Stimulated activated CD8-positive, alpha-beta memory T cell treated with anti-CD3 and anti-CD28 coated beads, Interleukin-15, amount 100 ng/mL, for 48 hours (primary cell): ENCODE data around the gene MPL.
"Not testable (repeated sequence)": the region's sequence is repeated elsewhere in the genome, so short reads cannot be mapped to it uniquely, and the experiment has no call there.

Experiments used
- DNase-seq, 2 donors: peaks; one replicate each; pipeline ENCODE4 v3.0.0-alpha.2; 2020; ENCODE audit warnings: low read depth in 2 of 2

The MPL gene

DNA sequence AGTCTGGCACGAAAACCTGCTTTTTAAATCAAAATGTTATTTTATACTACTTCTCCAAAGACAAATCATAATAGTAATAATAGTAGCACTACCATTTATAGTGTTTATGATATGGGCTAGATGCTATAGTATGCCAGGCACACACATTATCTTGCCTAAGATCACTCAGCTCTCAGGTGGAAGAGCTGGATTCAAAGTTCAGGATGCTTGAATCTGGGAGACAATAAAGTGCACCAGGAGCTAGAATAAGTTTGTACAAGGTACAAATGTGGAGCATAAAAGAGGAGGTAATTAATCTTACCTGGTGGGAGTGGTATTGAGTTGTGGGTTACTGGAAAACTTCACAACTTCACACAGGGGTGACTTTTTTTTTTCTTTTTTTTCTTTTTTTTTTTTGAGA, 40.2 kb downstream of the MPL start:
- DNase-seq: no peak

DNA sequence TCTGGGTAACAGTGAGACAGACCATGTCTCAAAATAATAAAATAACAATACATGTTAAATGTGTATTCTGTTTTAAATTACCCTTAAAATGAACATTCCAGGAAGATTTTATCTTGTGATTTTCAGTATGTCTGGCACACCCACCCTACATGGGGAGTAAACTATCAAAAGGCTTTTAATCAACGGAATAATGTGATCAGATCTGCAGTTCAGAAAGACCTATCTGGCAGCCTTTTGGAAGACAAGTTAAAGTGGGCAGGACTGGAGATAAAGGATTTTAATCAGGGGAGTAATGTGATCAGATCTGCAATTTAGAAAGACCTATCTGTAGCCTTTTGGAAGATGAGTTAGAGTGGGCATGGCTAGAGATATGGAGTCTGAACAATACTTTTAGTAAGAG, 41.9 kb downstream of the MPL start:
- DNase-seq: no peak

DNA sequence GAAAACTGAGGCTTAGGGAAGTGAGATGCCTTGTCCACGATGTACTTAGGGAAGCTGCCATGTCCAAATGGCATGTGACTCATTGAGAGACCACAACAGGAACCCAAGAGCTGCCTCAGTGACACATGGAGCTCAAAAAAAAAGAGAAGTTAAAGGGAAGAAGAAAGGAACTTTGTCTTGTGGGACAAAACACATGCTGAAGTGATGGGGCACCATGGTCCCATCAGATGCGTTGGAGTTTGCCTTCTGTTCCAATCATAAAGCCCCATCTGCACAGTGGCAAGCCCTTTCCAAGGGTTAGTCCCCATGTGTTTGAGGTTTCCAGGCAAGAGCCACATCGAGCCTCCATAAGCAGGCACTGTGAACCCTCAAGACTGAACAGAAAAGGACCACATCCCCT, 44.0 kb downstream of the MPL start:
- DNase-seq: no peak

DNA sequence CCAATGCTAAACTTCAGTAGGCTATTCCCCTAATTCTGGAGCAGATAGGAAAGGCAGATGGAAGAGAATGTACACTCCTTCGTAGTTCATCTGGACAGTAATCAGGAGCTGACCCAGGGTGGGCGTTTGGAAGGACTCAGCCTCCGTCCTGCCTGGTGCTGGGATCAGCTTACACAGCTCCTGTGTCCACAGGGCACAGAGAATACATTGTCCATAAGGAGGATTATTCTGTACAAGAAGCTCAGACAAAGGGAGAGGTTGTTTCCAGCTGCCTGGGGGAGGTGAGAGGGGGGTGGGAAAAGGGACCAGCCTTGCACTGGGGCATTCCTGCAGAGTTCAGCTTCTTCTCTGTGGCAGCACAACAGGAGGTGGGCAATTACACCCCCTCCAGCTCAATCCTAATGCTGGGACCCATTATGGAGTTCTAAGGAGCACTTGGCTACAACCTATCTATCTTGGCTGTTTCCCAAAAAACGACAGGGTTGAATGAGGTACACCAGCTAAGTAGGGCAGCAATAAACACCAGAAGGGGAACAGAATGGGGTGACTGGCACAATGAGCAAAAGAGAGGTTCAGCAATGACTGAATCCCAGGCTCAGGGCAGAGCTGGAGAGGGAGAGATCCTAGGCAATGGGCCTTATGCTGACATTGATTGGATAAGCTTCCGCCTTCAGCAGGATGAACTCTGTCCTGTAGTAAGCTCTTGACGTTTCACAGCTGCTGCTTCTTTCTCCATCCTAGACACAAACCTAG, 44.6 kb downstream of the MPL start:
- no peak for DNase-seq

DNA sequence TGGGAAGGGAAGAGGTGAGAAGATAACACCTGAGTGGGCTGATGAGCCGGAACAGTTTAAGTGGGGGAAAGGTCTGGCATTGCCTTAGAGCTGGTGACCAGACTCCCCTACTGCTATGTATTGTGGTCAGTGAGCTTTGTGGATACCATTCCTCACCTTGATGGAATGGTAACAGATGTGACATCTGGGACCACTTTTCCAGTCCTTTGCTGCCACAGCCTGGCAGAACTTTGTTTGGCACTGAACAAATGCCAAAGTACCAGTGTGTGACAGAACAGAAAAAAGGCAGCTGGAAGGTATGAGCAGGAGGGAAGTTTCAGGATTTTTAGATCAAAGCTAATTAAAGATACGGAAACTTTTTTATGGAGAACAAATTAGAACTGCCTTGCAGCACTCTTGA, 45.8 kb downstream of the MPL start:
- no peak for DNase-seq

DNA sequence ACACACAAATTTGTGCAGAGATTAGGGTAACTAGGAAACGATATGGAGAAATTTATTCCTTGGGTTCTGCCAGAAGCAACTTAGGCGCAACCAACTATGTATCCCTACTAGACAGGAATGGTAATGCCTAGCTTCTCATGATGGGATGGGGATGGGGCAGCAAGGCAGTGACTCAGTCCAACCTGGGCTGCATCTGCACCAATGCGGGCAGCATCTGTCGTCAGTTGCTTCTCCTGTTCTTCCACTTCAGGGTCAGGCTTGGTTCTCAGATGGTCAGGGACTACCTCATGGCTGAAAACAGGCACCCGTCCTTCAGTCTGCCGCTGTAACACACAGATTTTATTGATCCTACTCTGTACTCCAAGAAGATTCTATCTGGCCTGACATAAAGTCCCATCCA, 49.1 kb downstream of the MPL start:
- DNase-seq: no peak

DNA sequence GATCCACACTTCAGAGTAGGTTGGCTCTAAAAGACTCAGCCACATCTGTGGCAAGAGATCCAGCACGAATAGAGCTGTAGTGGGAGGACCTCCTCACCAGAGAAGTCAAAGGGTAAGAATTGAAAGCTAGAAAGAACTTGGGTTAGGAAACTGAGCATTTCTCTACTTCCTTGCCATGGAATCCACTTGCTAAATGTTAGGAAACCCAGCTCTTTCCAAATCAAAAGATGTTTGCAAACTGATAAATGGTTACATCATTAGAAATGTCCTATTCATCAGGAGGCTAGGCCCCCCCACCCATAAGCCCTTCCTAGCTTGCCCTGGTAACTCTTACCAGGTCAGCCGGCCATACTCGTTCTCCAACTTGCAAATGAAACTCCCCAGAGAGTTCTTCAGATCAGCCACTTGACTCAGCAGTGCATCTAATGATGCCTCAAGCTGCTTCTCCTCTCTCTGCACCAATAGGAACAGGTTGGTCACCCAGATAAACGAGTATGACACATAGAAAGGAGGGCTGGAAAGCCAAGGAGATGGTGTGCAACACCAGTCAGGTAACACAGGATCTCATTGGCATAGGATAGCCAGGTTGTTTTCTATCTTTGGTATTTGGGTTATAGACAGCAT, 50.5 kb downstream of the MPL start:
- no peak for DNase-seq

DNA sequence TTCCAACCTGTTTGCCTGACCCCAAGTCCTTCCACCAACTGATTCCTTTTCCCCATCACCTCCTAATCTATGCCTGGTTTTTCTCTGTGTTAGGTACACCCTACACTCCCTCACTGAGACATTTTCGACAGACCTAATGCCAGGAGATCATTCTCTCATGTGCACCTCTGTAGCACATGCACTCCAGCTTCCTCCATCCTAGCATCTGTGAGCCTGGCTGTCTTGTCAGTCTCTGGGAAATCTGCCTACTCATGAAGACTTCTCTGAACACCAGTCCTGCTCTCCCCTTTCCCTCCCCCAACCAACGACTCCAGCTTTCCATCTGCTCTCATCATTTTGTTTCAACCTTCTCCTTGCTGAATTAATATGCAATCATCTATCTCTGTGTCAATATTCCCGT, 51.0 kb downstream of the MPL start:
- no peak for DNase-seq

DNA sequence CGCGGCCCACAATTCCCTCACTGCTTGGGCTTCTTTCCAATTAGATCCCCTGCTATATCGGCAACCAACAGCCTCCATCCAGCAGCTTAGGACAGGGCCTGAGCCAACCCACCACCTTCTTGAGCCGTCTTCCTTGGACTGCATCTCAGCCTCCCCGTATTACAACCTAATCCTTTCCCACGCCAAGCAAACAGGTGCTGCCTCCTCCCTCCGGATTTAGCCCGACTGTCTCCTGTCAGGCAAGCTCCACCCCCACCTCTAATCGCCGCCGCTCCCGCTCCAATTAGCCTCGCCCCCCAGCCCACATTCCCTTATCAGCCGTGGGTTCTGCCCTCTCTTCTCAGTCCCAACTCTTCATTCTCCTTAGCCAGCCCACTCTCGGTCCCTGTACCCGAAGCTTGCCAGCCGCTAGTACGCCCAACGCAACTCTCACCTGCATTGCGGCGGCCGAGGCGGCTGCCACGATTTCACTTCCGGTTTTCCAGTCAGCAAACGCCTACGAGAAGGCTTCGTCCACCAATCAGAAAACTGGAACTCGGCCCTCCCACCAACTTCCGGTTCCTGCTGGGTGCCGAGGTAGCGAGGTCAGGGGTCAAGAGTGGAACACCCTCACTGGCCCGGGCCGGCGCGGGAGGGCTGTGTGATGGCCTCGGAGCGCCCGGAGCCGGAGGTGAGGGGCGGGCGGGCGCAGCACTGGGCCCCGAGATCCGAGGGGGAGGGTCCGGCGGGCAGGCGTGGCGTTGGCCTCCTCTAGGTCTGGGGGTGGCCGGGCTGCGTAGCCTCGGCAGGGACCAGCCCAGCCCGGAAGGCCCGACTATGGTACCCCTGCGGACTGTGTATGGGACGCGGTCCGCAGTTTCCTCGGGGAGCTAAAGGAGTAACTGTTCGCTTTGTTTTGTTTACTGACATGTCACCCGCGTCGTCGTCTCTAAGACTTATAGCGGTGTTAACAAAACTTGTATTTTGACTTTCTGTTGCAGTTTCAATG, 52.0 kb downstream of the MPL start, which contains the start of the genes MED8 and SZT2:
MED8 (minus strand) TSS at position 475 of the 988 bp plus-strand sequence; CDS start at position 439, 36 bp downstream.
SZT2 (plus strand) TSS at position 574 of the 988 bp plus-strand sequence; CDS start at position 644, 70 bp downstream.
- peak; percentile 86 to 87 for DNase-seq

DNA sequence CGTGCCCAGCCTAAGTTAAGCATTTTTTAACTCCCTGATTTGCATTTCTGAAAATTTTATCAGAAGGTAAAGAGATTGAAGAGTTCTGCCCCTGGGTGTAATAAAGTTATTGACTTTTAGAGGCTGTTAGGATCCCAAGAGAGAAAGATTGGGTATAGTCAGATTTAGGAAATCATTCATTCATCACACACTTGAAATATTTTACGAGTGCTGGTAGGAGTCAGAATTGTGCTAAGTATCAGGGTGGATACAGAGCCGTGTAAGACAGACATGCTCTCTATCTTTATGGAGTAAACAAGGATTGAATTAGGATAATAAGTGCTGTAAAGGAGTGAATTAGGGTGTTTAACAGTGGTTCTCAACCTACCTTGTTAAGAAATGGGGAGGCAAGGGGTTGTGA, 55.1 kb downstream of the MPL start:
- DNase-seq: no peak

DNA sequence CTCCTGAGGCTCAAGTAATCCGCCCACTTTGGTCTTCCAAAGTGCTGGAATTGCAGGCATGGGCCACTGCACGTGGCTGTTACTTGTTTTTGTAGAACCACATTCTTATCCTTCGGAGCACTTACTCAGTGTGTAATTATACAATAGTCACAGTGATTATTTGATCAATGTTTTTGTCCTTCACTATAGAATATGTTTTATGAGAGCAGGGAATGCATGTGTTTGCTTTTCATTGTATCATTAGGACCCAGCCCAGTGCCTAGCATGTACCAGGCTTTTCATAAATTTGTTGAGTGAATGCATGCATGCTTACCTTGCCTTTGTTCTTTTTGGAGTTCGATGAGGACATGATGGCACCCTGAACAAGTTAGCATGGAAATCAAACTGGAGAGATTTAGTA, 57.9 kb downstream of the MPL start:
- DNase-seq: no peak

DNA sequence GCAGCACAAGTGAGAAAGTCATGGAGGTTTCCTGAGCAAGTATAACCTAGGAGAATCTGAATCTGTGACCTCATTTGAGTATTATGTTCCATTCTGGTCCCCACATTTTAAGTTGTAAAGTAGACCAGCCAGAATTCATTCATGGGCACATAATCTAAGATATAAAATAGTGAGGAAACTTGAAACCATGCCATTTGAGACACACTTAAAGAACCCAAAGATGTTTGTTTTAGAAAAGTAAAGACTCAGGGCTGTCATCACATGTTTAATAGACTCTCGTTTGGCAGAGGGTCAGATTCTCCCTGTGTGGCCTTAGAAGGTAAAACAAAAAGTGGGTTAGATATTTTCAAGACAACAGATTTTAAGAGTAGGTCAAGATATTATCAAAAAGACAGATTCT, 58.4 kb downstream of the MPL start:
- DNase-seq: no peak

DNA sequence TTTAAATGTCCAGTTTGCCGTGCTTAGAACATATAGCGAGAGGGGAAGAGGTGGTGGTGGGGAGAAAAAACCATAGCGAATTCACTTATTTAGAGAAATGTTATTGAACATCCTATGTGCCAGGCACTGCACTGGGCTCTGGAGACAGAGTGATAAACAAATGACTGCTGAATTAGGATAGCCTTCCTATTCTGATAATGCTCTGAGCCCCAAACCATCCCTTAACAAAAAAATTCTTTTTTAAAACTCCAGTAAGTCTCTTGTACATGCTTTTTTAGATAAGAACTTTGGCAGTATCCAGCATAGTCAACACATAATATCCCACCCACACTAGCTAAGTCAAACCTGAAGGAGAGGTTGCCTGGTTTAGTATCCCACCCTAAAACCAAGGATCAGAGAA, 60.6 kb downstream of the MPL start:
- no peak for DNase-seq

DNA sequence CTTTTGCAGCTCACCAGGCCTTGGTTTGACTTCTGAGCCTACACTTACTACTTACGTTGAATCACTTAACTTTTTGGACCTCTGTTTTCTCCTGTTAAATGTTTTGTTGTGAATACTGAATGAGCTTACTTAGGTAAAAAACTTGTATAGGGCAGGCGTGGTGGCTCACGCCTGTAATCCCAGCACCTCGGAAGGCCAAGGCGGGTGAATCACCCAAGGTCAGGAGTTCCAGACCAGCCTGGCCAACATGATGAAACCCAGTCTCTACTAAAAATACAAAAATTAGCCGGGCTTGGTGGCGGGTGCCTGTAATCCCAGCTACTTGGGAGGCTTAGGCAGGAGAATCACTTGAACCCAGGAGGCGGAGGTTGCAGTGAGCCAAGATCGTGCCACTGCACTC, 62.8 kb downstream of the MPL start:
- DNase-seq: not testable (repeated sequence)

DNA sequence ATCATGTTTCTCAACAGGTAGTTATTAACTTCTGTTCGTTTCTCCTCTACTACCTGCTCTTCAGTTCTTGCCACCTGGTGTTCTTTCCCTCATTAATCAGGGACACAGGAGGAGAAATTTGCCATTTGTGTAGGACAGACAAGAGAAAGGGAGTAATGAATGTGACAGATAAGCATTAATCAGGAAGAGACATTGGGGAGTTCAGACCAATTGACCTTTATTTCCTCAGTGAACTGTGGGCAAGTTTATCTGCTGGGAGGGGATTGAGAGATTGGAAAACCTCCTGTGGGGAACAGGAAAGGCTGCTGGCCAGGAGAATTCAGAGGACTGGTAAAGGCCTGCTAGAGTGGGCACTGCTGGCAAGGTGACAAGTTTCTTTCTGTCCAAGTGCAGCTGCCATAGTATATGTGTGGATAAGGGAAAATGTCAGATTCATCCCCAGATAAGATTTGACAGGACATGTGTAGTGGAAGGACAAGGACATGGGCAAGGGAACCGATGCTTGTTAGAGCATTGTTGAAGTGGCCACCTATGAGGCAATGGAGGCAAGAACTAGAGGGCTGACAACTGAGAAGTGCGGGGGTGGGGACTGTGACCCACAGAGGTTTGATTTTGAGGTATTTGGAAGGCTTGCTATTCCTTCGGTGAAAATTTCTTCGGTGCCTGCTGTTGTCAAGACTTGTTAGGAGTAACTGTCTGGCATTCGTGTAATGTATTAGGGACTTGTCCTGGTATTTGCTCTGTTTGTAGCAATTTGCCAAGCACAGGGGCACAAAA, 64.7 kb downstream of the MPL start:
- DNase-seq: no peak
